SK-N-SH treated with all-trans-retinoic acid at 6 μM for 48 hours (cell line): ENCODE data around the gene ATP6V0E1.

ENCODE experiments used
- ARNTL ChIP-seq: fragments of 450-650 bp; formaldehyde crosslinking; IDR thresholded peaks from 2 replicates; pipeline ENCODE4 v1.5.0; 2020; ENCODE audit warnings: low read depth, mild to moderate bottlenecking, moderate library complexity, borderline replicate concordance
- CREB5 ChIP-seq: fragments of 250-450 bp; sonication (Bioruptor Pico); IDR thresholded peaks from 2 replicates; pipeline ENCODE4 v1.5.1; 2020; ENCODE audit warnings: low read depth, mild to moderate bottlenecking, moderate library complexity
- ESRRG ChIP-seq: fragments of 250-450 bp; sonication (Bioruptor Pico); IDR thresholded peaks from 2 replicates; pipeline ENCODE4 v1.6.1; 2021; ENCODE audit warnings: mild to moderate bottlenecking
- GLIS3 ChIP-seq: fragments of 250-450 bp; sonication (Bioruptor Pico); IDR thresholded peaks from 2 replicates; pipeline ENCODE4 v1.5.0; 2020; ENCODE audit warnings: mild to moderate bottlenecking, moderate library complexity
- OSR1 ChIP-seq: fragments of 250-450 bp; sonication (Bioruptor Pico); IDR thresholded peaks from 2 replicates; pipeline ENCODE4 v1.8.0; 2022; ENCODE audit warnings: moderate library complexity, mild to moderate bottlenecking, inconsistent platforms
- PATZ1 ChIP-seq: fragments of 250-450 bp; sonication (Bioruptor Pico); IDR thresholded peaks from 2 replicates; pipeline ENCODE4 v1.8.0; 2020; ENCODE audit warnings: mild to moderate bottlenecking, moderate library complexity, borderline replicate concordance
- POU6F1 ChIP-seq: fragments of 250-450 bp; sonication (Bioruptor Pico); IDR thresholded peaks from 2 replicates; pipeline ENCODE4 v1.8.0; 2021; ENCODE audit warnings: low read depth, mild to moderate bottlenecking, moderate library complexity, borderline replicate concordance
- TCF4 ChIP-seq: fragments of 250-450 bp; sonication (Bioruptor Pico); IDR thresholded peaks from 2 replicates; pipeline ENCODE4 v1.8.0; 2021; ENCODE audit warnings: mild to moderate bottlenecking, moderate library complexity, borderline replicate concordance
- TOX ChIP-seq: fragments of 250-450 bp; sonication (Bioruptor Pico); IDR thresholded peaks from 2 replicates; pipeline ENCODE4 v1.8.0; 2021; ENCODE audit warnings: mild to moderate bottlenecking, moderate library complexity, borderline replicate concordance

GRCh38 chr5:173027905-173028304 is 44.3 kb downstream of the ATP6V0E1 start:
- TF ChIP-seq CREB5 (CRISPR knock-in tag) (no peak), POU6F1 (CRISPR knock-in tag) (no peak), GLIS3 (CRISPR knock-in tag) (no peak), TOX (CRISPR knock-in tag) (no peak), PATZ1 (CRISPR knock-in tag) (no peak), TCF4 (CRISPR knock-in tag) (no peak), ESRRG (no peak), ARNTL (CRISPR knock-in tag) (no peak), OSR1 (CRISPR knock-in tag) (no peak)
